Natural killer cell treated with Interleukin-12 subunit alpha and Interleukin-12 subunit beta and Interleukin-15 and Interleukin-18, amount 100 ng/mL, for 72 hours (primary cell): ENCODE measurements around the gene NPB. TPM values are rescaled to one million over a fixed set of nuclear protein-coding genes. Genes with fewer than 3 reads are reported as not detected.
A peak's percentile ranks its signal among the peaks of the same experiment; 100 is the strongest.

Experiments
- ATAC-seq, 2 donors: fragments of 150-1000 bp; cut with Tn5 transposase in 1 of 2; sonication (Bioruptor Pico), chemical (Tn5 transposase) in 1 of 2; 2 replicates each; pipeline ENCODE4 v1.10.0; 2021
- DNase-seq: peaks from one replicate; pipeline ENCODE4 v3.0.0; 2022; ENCODE audit warnings: low spot score
- H3K27ac Mint-ChIP-seq, 2 donors: 1 replicate in 1 of 2; 2 replicates in 1 of 2; pipeline ENCODE4 v1.8.0; 2022; ENCODE audit warnings: mixed read lengths in 2 of 2, mild to moderate bottlenecking in 1 of 2, moderate library complexity in 1 of 2
- H3K27me3 Mint-ChIP-seq, 2 donors: 1 replicate in 1 of 2; 2 replicates in 1 of 2; pipeline ENCODE4 v1.8.0; 2022; ENCODE audit warnings: mixed read lengths in 2 of 2
- H3K36me3 Mint-ChIP-seq: one replicate; pipeline ENCODE4 v1.8.0; 2022; ENCODE audit warnings: mixed read lengths
- H3K4me1 Mint-ChIP-seq, 2 donors: 1 replicate in 1 of 2; 2 replicates in 1 of 2; pipeline ENCODE4 v1.8.0; 2022; ENCODE audit warnings: low read depth in 2 of 2, mixed read lengths in 2 of 2, mild to moderate bottlenecking in 1 of 2
- H3K4me3 Mint-ChIP-seq: one replicate; pipeline ENCODE4 v1.8.0; 2022; ENCODE audit warnings: mixed read lengths
- H3K9me3 Mint-ChIP-seq: 2 replicates; pipeline ENCODE4 v1.8.0; 2022; ENCODE audit warnings: mixed read lengths
- total RNA-seq, 2 donors: library from RNA; stranded (reverse); gene quantifications; one replicate each; pipeline ENCODE4 v1.2.3, GENCODE V29; 2022

Gene NPB
- total RNA-seq, 2 donors from 2014 or later, result 0.17 to 0.50 TPM

DNA sequence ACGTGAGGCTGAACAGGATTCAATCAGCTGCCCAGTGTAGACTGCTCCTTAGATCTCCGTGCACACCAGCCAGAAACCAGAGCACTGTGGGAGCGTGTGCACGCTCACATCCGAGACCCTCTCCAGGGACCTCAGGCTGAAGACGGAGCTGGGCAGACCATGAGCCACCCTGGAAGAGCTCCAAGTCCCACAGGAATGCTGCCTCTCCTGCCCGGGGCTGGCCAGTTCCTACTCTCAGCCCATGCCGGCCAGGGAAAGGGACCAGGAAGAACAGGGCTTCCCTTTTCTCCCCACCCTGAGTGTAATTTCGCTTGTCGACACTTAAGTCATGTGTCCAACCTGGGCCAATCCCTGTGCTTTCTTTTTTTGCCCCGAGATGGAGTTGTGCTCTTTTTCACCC, 17.5 kb upstream of the NPB start:
- Mint-ChIP-seq H3K4me1 (peaks cover 12 to 33% of the 10 kb centered on the region in 2 donors), H3K36me3 (peaks cover 22% of the 10 kb centered on the region), H3K9me3 (no peaks in the 10 kb centered on the region), H3K4me3 (no peak overlapping the region), H3K27ac (no peak overlapping the region), H3K27me3 (no peaks in the 10 kb centered on the region)
- DNase-seq, result no peak
- peak; percentile 22 to 25 for ATAC-seq

DNA sequence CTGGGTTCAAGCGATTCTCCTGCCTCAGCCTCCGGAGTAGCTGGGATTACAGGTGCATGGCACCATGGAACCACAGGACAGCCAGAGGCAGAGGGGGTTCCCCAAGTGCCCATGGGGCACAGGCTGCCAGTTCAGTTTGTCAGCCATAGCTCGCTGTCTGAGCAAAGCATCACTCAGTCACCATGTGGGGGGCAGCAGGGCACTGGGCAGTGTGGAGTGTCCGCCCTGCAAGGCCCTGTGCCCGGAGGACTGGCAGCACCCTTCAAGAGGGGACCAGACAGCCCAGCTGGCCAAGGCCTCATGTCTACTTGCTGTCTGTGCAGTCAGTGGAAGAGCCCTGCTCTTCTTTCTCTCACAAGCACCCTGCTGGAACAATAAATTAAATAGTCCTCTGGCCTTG, 17.1 kb upstream of the NPB start:
- H3K27me3 Mint-ChIP-seq, result no peaks in the 10 kb centered on the region
- peak in 1 of 2 donors; percentile 36 for ATAC-seq
- peaks cover 12 to 33% of the 10 kb centered on the region in 2 donors for H3K4me1 Mint-ChIP-seq
- peak overlapping the region in 1 of 2 donors; percentile 60 for H3K27ac Mint-ChIP-seq
- no peak overlapping the region for H3K4me3 Mint-ChIP-seq
- H3K9me3 Mint-ChIP-seq, result no peaks in the 10 kb centered on the region
- DNase-seq, result no peak
- peaks cover 22% of the 10 kb centered on the region for H3K36me3 Mint-ChIP-seq

DNA sequence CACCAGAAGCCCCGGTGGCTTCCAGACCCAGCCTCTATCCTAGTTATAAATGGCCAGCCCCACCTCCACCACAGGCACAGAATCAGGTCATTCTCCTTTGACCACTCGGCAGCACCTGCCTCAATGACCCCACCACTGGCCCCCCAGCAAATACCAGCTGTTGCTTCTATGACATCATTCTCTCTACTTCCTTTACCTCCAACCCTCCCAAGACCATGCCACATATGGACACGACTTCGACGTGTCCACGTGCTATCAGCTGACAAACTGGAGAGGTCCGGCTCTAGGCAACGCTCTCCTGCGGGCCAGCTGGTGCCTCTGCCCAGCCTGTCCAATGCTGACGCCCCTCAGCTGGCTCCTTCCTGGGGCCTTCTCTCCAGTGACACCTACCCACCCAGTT, 16.6 kb upstream of the NPB start:
- Mint-ChIP-seq H3K4me3 (no peak overlapping the region), H3K4me1 (peaks cover 14 to 34% of the 10 kb centered on the region in 2 donors), H3K27me3 (no peaks in the 10 kb centered on the region), H3K9me3 (no peaks in the 10 kb centered on the region), H3K27ac (peak overlapping the region in 1 of 2 donors; percentile 60), H3K36me3 (peaks cover 22% of the 10 kb centered on the region)
- no peak for DNase-seq
- ATAC-seq, result no peak

DNA sequence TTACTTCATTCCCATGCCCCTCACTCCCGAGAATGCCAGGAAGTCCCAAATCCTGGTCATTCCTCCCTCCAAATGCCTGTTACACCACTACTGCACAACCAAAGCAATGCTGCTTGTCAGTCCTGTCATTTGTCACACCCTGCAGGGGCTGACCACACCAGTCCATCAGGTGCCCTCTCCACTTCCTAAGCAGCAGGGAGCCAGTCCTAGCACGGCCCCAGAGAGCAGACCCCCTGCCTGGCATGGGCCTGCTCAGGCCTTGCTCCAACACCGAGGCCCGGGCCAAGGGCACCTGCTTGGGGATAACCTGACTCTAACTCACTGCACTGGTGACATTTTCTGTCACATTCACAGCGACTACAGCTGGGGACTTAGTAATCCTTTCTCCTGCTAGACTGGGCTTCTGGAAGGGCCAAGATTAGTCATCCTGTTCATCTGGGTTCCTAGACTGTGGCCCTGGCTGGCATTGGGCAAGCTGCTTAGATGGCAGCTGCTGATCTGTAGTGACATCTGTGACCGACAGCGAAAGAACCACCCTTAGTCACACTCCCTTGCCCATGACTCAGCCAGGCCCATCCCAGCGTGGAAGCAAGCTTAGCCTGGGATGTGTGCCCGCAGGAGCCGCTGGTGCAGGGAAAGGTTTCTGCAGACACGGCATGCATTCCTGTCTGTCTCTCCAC, 16.0 kb upstream of the NPB start:
- Mint-ChIP-seq H3K4me3 (no peak overlapping the region), H3K36me3 (peaks cover 22% of the 10 kb centered on the region), H3K9me3 (no peaks in the 10 kb centered on the region), H3K27me3 (no peaks in the 10 kb centered on the region), H3K4me1 (peaks cover 16 to 36% of the 10 kb centered on the region in 2 donors), H3K27ac (peak overlapping the region in 1 of 2 donors; percentile 60)
- DNase-seq (no peak), ATAC-seq (no peak)

DNA sequence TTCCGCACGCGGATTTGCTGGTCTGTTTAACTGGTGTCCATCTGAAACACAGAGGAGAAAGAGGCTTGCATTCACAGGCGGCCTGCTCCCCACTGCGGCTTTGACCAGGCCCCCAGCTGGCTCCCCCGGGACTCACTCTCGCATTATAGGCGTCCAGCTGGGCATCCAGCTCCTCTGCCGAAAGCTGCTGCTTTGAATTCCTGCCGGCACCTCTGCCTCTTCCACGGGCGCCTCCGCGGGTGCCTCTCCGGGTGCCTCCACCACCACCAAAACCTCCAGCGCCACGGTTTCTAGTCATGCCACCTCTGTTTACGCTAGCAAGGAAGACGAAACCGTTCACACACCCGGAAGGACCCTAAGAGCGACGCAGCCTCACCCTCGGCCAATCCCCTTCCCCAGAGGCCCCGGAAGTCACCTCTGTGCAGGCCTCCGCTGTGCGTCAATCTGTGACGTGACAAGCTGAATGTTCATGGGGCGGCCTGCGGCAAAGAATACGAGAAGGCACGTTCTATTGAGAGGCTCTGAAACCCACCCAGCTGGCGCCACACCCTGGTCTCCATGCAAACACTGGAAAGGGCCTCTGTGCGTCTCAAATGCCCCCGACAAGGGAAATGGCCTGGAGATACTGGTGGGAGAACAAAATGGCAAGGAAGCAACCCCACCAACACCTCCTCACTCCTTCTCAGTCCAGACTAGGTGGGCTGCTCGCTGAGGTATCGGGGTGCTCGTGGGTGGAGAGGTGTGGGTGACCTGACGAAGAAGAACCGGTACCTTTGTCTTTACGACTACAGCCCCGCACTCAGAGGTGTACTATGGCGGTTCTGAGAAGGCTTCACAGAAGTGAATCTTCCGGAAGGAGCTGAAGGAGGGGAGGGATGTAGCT, 13.7 kb upstream of the NPB start:
- no peaks in the 10 kb centered on the region for H3K27me3 Mint-ChIP-seq
- peak overlapping the region; percentile 36 to 70 for H3K27ac Mint-ChIP-seq
- H3K36me3 Mint-ChIP-seq, result peaks cover 28% of the 10 kb centered on the region
- DNase-seq (no peak), ATAC-seq (no peak)
- H3K9me3 Mint-ChIP-seq, result no peaks in the 10 kb centered on the region
- peaks cover 16 to 39% of the 10 kb centered on the region in 2 donors for H3K4me1 Mint-ChIP-seq
- H3K4me3 Mint-ChIP-seq, result peak overlapping the region; percentile 93

DNA sequence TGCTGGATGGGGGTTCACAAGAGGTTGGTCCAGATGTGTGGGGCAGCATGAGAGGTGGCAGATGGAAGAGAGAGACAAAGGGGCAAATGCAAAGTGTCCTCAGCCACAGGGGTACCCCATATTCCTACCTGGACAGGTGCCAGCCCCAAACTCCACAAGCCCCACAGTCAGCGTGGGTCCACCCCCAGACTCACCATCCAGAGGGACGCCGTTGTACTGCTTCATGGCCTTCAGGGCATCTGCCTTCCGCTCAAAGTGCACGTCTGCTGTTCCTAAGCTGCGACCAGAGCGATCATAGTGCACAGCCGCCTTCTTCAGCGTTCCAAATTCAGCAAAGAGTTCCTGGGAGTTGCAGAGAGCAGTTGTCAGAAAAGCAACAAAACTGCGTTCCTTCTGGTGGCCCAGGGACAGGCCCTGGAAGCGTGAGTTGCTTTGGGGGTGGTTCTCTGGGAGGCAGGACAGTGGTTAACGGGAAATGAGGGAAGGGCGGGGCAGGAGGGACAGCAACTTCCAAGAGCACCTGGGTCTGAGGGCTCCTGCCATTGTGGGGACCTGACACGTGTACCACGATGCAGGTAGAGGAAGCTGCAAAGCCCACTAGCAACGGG, 12.9 kb upstream of the NPB start:
- Mint-ChIP-seq H3K4me3 (peak overlapping the region; percentile 93), H3K36me3 (peaks cover 28% of the 10 kb centered on the region), H3K4me1 (peaks cover 16 to 39% of the 10 kb centered on the region in 2 donors), H3K27me3 (no peaks in the 10 kb centered on the region), H3K27ac (peak overlapping the region; percentile 36 to 70), H3K9me3 (no peaks in the 10 kb centered on the region)
- DNase-seq, result no peak
- ATAC-seq, result no peak

DNA sequence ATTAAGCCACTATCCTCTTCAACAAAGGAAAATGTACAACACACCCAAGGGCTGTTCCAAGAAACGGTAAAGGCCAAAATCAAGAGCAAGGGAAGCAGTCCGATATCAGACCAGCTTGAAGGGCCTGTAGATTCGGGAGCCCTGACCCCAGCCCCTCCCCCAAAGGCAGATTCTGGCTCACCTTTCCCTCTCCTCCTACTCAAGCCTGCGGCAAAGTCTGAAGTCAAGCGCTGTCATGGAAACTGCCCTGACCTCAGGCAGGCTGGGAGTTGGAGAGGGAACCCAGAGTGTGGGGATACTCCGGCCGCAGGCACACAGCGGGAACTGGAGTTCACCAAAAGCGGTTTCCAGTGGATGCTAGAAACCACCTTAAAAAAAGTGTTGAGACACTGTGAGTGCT, 12.4 kb upstream of the NPB start:
- DNase-seq (no peak), ATAC-seq (no peak)
- Mint-ChIP-seq H3K27ac (peak overlapping the region; percentile 86 to 91), H3K36me3 (peaks cover 28% of the 10 kb centered on the region), H3K4me1 (peaks cover 16 to 36% of the 10 kb centered on the region in 2 donors), H3K27me3 (no peaks in the 10 kb centered on the region), H3K4me3 (peak overlapping the region; percentile 93), H3K9me3 (no peaks in the 10 kb centered on the region)

DNA sequence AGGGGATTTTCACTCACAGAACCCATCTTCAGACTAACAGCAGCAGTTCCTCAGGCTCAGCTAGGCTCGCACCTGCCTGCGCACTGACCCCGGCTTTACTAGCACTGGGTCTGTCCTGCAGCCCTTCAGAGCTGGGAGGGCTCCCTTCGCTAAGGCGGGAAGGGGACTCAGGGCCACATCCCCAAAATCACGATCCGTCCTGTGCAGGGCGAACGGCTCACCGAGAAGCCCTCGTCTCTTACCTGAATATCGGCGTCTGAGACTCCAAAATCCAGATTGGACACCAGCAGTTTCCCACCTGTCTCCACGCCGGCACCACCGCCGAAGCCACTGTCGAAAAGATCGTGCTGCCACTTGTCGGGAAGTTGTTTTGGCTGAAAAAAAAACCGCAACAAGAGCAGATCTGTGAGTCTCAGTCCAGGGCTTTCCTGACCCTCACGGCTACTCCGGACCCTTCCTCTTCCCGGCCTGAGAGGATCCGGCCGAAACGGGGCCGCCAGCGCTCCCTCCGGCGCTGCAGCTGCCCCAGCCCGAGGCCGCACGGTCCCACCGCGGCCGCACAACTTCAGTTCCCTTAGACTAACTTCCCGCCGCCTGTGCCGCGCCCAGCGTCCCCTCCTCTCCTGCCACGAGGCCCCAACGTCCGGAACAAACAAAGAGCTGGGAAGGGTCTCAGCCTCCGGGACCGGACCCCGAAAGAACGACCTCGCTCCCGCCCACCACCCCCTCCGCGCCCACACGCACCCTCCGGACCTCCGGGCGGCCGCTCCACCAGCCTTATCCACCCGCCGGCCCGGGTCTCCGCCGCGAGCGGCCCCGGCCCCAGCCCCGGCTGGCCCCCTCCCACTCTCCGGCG, 11.4 kb upstream of the NPB start:
- peaks cover 24% of the 10 kb centered on the region for H3K36me3 Mint-ChIP-seq

DNA sequence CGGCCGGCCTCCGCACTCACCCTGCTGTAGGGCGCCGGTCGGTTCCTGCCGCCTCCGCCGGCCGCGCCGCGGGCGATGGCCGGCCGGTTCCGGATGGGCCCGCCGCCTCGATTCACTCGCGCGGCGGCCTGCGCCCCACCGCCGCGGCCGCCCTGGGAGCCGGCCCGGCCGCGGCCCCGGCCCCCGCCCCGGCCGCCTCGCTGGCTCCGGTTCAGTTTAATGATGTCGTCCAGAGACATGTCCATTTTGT, 10.8 kb upstream of the NPB start:
- Mint-ChIP-seq H3K27ac (peak overlapping the region; percentile 86 to 91), H3K4me1 (peaks cover 10 to 30% of the 10 kb centered on the region in 2 donors), H3K4me3 (peak overlapping the region; percentile 93), H3K9me3 (no peaks in the 10 kb centered on the region), H3K36me3 (peaks cover 24% of the 10 kb centered on the region), H3K27me3 (no peaks in the 10 kb centered on the region)
- ATAC-seq, result peak; percentile 14 to 37
- DNase-seq, result no peak

More for the DNA sequence above, 11.4 kb upstream of the NPB start:
- H3K4me1 Mint-ChIP-seq, result peaks cover 13 to 34% of the 10 kb centered on the region in 2 donors
- peak overlapping the region; percentile 93 for H3K4me3 Mint-ChIP-seq
- ATAC-seq (peak in 1 of 2 donors; percentile 10), DNase-seq (no peak)
- no peaks in the 10 kb centered on the region for H3K27me3 Mint-ChIP-seq
- H3K9me3 Mint-ChIP-seq, result no peaks in the 10 kb centered on the region
- H3K27ac Mint-ChIP-seq, result peak overlapping the region; percentile 86 to 91

DNA sequence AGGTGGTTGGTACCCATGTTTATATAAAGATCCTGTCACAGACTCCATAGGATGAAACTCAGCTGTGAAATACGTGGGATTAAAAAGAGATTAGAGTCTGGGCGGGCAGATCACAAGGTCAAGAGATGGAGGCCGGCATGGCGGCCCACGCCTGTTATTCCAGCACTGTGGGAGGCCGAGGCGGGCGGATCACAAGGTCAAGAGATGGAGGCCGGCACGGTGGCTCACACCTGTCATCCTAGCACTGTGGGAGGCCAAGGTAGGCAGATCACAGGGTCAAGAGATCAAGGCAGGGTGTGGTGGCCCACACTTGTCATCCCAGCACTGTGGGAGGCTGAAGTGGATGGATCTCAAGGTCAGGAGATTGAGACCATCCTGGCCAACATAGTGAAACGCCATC, 6.6 kb upstream of the NPB start:
- H3K27me3 Mint-ChIP-seq, result no peaks in the 10 kb centered on the region
- no peak for ATAC-seq

DNA sequence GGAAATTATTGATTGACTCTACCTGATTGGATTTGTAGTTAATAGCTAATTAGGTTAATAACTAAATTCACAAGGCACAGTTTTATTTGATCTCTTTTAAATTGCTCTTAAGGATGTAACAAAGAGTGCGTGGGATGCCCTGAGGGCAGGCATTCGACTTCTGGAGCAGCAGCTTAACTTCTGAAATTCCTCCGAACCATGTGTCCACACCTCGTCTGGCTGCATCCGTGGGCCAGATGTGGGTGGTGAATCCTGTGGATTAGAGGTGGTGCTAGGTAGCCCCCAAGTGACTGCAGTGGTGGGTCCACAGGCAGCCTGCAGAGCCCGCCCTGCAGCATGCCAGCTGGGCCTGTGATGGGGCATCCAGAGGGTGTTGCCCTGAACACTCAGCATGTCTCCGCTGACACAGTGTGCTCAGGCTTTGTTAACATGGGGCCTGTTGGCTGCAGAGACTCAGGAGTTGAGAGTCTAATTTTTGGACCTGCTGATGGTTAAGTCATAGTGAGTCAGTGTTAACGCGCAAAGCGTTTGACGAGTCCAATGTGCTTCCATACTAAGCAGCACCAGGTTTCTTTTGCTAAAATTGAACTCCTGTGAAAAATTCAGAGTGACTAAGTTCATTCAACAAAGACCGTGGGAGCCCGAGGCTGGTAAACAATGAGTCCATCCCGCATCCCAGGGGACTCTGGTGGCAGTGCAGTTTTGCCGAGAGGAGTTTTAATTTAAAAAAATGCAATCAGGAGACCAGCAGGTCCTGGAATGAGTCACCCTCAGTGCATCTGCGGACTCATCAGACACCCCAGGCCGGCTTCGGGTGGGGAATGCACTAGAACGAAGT, 3.8 kb upstream of the NPB start:
- no peak for DNase-seq
- H3K27me3 Mint-ChIP-seq, result peaks cover 0 to 5% of the 10 kb centered on the region in 2 donors
- peaks cover 0 to 8% of the 10 kb centered on the region in 2 donors for H3K4me1 Mint-ChIP-seq
- H3K27ac Mint-ChIP-seq, result no peak overlapping the region
- no peaks in the 10 kb centered on the region for H3K36me3 Mint-ChIP-seq
- ATAC-seq, result no peak
- no peak overlapping the region for H3K4me3 Mint-ChIP-seq
- H3K9me3 Mint-ChIP-seq, result no peaks in the 10 kb centered on the region

More for the DNA sequence above, 6.6 kb upstream of the NPB start:
- Mint-ChIP-seq H3K36me3 (peaks cover 6% of the 10 kb centered on the region), H3K9me3 (no peaks in the 10 kb centered on the region), H3K4me3 (no peak overlapping the region), H3K4me1 (peaks cover 2 to 8% of the 10 kb centered on the region in 2 donors), H3K27ac (no peak overlapping the region)
- no peak for DNase-seq

DNA sequence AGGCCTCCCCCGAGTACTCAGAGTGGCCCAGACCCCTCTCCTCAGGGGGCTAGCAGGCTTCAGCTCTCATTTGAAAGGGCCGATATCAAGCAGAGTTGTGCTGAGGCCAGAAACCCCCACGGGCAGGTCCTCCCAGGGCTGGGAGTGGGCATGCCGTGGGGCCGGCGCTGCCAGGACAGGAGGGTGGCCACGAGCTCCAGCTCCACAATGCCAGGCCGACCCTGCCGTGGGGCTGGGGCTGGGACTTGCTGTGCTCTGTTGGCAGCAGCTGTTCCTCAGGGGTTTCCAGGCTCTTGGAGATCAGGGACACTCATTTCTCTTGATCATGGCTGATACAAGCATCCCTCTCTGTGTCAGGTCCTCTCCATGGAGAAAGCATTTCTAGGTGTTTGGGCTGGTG, 3.2 kb upstream of the NPB start:
- Mint-ChIP-seq H3K27me3 (peaks cover 0 to 5% of the 10 kb centered on the region in 2 donors), H3K4me3 (no peak overlapping the region), H3K36me3 (no peaks in the 10 kb centered on the region), H3K9me3 (no peaks in the 10 kb centered on the region), H3K4me1 (peaks cover 0 to 8% of the 10 kb centered on the region in 2 donors), H3K27ac (no peak overlapping the region)
- DNase-seq (no peak), ATAC-seq (no peak)
